Measurements from ENCODE around the gene TANC1. TPM values are rescaled to one million over a fixed set of nuclear protein-coding genes. Genes with fewer than 3 reads are reported as not detected.

TANC1 gene
- polyA plus RNA-seq, 1 donor (not counting 4 experiments of a cell fraction or from before 2014, with no cell fraction given), result 33.5 TPM

DNA sequence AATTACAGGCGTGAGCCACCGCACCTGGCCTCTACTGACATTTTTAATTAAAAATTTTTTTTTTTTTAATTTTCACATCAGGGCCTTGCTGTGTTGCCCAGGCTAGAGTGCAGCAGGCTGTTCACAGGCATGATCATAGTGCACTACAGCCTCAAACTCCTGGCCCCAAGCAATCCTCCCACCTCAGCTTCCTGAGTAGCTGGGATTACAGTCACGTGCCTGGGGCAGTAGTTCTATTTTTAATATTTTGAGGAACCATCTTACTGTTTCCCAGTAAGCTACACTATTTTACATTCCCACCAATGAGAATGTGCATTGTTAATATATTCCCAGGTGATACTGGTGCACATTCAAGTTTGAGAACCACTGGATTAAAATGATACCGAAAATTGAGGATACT, 225.4 kb downstream of the TANC1 start:
- no peaks in the 10 kb centered on the region for H3K79me2 ChIP-seq (ENCODE audit: control insufficient read depth, insufficient read depth, low read length)
- H3K9me1 ChIP-seq (ENCODE audit: control insufficient read depth, extremely low read depth, insufficient read depth, low read length), result no peaks in the 10 kb centered on the region
- H3K4me3 ChIP-seq (ENCODE audit: control insufficient read depth in 2 of 3, extremely low read depth in 1 of 3, insufficient read depth in 2 of 3, low read depth in 1 of 3, low read length in 3 of 3), result no peak overlapping the region
- H2AFZ ChIP-seq (ENCODE audit: control insufficient read depth, low read length), result no peak overlapping the region
- DNase-seq (ENCODE audit: low read depth, low spot score) (no peak), FAIRE-seq (no peak)
- no peaks in the 10 kb centered on the region for H3K4me1 ChIP-seq (ENCODE audit: control insufficient read depth, extremely low read depth, insufficient read depth, low read length)
- TF ChIP-seq EZH2 (IDR thresholded peaks at IDR 0.05; ENCODE audit: low read length), result no peak
- TF ChIP-seq, protein P1, sequence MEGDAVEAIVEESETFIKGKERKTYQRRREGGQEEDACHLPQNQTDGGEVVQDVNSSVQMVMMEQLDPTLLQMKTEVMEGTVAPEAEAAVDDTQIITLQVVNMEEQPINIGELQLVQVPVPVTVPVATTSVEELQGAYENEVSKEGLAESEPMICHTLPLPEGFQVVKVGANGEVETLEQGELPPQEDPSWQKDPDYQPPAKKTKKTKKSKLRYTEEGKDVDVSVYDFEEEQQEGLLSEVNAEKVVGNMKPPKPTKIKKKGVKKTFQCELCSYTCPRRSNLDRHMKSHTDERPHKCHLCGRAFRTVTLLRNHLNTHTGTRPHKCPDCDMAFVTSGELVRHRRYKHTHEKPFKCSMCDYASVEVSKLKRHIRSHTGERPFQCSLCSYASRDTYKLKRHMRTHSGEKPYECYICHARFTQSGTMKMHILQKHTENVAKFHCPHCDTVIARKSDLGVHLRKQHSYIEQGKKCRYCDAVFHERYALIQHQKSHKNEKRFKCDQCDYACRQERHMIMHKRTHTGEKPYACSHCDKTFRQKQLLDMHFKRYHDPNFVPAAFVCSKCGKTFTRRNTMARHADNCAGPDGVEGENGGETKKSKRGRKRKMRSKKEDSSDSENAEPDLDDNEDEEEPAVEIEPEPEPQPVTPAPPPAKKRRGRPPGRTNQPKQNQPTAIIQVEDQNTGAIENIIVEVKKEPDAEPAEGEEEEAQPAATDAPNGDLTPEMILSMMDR (optimal IDR thresholded peaks at IDR 0.05 in 1 of 3, IDR thresholded peaks at IDR 0.05 in 1 of 3, conservative IDR thresholded peaks at IDR 0.05 in 1 of 3; ENCODE audit: extremely low read depth in 1 of 3, insufficient read depth in 2 of 3, low read length in 3 of 3), result no peak
- H3K9me3 ChIP-seq (ENCODE audit: control insufficient read depth, low read depth, low read length), result no peaks in the 10 kb centered on the region
- H3K36me3 ChIP-seq (ENCODE audit: control insufficient read depth in 2 of 2, extremely low read depth in 1 of 2, insufficient read depth in 2 of 2, low read length in 2 of 2), result peaks cover 36 to 44% of the 10 kb centered on the region in 2 experiments
- H3K4me2 ChIP-seq (ENCODE audit: control insufficient read depth, extremely low read depth, insufficient read depth, low read depth, low read length), result no peak overlapping the region
- H3K9ac ChIP-seq (ENCODE audit: control insufficient read depth, extremely low read depth, insufficient read depth, low read length), result no peak overlapping the region
- no peak overlapping the region for H3K27ac ChIP-seq (ENCODE audit: control insufficient read depth, insufficient read depth, low read length)
- dilution Hi-C loops (cut with MboI; ENCODE audit: extremely low pct_ligation_motif_present, low sequenced_read_pairs), result no loop called here
- no peaks in the 10 kb centered on the region for H3K27me3 ChIP-seq (ENCODE audit: control insufficient read depth, extremely low read depth, insufficient read depth, low read length)
- no peaks in the 10 kb centered on the region for H4K20me1 ChIP-seq (ENCODE audit: control insufficient read depth, extremely low read depth, insufficient read depth, low read length)

DNA sequence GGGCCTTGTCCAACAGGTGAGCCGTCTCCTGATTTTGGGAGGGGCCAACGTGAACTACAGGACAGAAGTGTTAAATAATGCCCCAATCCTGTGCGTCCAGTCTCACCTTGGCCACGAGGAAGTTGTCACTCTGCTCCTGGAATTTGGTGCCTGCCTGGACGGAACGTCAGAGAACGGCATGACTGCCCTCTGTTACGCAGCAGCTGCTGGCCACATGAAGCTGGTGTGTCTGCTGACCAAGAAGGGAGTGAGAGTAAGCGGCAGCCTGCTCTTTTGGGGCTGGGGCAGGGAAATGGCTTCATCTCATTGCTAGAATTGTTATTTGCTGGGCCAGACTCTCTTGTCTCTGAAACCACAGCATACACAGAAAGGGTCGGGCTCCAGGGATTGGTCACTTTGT, 225.8 kb downstream of the TANC1 start:
- Histone ChIP-seq H3K4me1 (ENCODE audit: control insufficient read depth, extremely low read depth, insufficient read depth, low read length) (no peaks in the 10 kb centered on the region), H3K9me3 (ENCODE audit: control insufficient read depth, low read depth, low read length) (no peaks in the 10 kb centered on the region), H3K4me3 (ENCODE audit: control insufficient read depth in 2 of 3, extremely low read depth in 1 of 3, insufficient read depth in 2 of 3, low read depth in 1 of 3, low read length in 3 of 3) (no peak overlapping the region), H3K79me2 (ENCODE audit: control insufficient read depth, insufficient read depth, low read length) (no peaks in the 10 kb centered on the region), H4K20me1 (ENCODE audit: control insufficient read depth, extremely low read depth, insufficient read depth, low read length) (no peaks in the 10 kb centered on the region), H2AFZ (ENCODE audit: control insufficient read depth, low read length) (no peak overlapping the region), H3K27me3 (ENCODE audit: control insufficient read depth, extremely low read depth, insufficient read depth, low read length) (no peaks in the 10 kb centered on the region), H3K9me1 (ENCODE audit: control insufficient read depth, extremely low read depth, insufficient read depth, low read length) (no peaks in the 10 kb centered on the region), H3K9ac (ENCODE audit: control insufficient read depth, extremely low read depth, insufficient read depth, low read length) (no peak overlapping the region), H3K27ac (ENCODE audit: control insufficient read depth, insufficient read depth, low read length) (no peak overlapping the region), H3K4me2 (ENCODE audit: control insufficient read depth, extremely low read depth, insufficient read depth, low read depth, low read length) (no peak overlapping the region), H3K36me3 (ENCODE audit: control insufficient read depth in 2 of 2, extremely low read depth in 1 of 2, insufficient read depth in 2 of 2, low read length in 2 of 2) (peaks cover 36 to 39% of the 10 kb centered on the region in 2 experiments)
- dilution Hi-C loops (cut with MboI; ENCODE audit: extremely low pct_ligation_motif_present, low sequenced_read_pairs), result no loop called here
- no peak for TF ChIP-seq EZH2 (IDR thresholded peaks at IDR 0.05; ENCODE audit: low read length)
- TF ChIP-seq, protein P1 (optimal IDR thresholded peaks at IDR 0.05 in 1 of 3, IDR thresholded peaks at IDR 0.05 in 1 of 3, conservative IDR thresholded peaks at IDR 0.05 in 1 of 3; ENCODE audit: extremely low read depth in 1 of 3, insufficient read depth in 2 of 3, low read length in 3 of 3), result no peak
- DNase-seq (ENCODE audit: low read depth, low spot score), result no peak
- FAIRE-seq, result no peak
